22Rv1 (cell line): Measurements from ENCODE around the gene DIP2A.

Experiments
- CTCF ChIP-seq: fragments of 450-650 bp; IDR thresholded peaks from 2 replicates; pipeline ENCODE4 v1.5.1; 2017; ENCODE audit warnings: mild to moderate bottlenecking
- ZFX ChIP-seq: fragments of 450-650 bp; IDR thresholded peaks from 2 replicates; pipeline ENCODE4 v1.6.1; 2017; ENCODE audit warnings: antibody characterized with exemption, borderline replicate concordance

DNA sequence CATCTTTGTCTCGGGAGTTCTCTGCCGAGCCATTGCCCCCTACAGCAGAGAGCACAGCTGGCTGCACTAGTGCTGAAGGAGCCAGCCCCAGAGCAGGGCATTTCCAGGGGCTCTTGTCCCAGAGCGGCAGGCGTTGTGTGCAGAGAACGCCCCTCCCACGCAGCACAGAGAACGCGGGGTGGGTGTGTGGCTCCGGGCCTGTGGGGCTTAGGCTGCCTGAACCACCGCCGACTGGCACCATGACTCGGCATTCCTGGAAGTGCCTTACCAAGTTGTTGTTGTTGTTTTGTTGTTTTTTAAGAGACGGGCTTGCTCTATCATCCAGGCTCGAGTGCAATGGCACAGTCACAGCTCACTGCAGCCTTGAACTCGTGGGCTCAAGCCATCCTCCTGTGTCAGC, 15.8 kb upstream of the DIP2A start:
- TF ChIP-seq CTCF (no peak), ZFX (no peak)
